Activated CD4-positive, alpha-beta memory T cell treated with anti-CD3 and anti-CD28 coated beads, Interleukin-2, amount 10 ng/mL, durations not matched to agents 7 days and 5 days (primary cell): ENCODE data around the gene SHPK. TPM values are rescaled to one million over a fixed set of nuclear protein-coding genes. Genes with fewer than 3 reads are reported as not detected.

ENCODE experiments used
- CTCF ChIA-PET: fragments of 350-600 bp; sonication (Branson Sonifier 250); formaldehyde crosslinking; loops from one replicate; lab custom pipeline; 2021; ENCODE audit warnings: antibody characterized with exemption, inconsistent platforms; lab: Charles Lee
- POLR2A ChIA-PET: fragments of 350-600 bp; sonication (Branson Sonifier 250); formaldehyde crosslinking; loops from one replicate; lab custom pipeline; 2021; ENCODE audit warnings: antibody characterized with exemption; lab: Charles Lee
- DNase-seq: peaks from one replicate; pipeline ENCODE4 v3.0.0-alpha.2; 2020
- H3K27ac Mint-ChIP-seq: one replicate; pipeline ENCODE4 v1.8.0; 2021; ENCODE audit warnings: mild to moderate bottlenecking, mixed read lengths
- H3K27me3 Mint-ChIP-seq: one replicate; pipeline ENCODE4 v1.8.0; 2021; ENCODE audit warnings: mixed read lengths
- H3K36me3 Mint-ChIP-seq: one replicate; pipeline ENCODE4 v1.8.0; 2021; ENCODE audit warnings: low read depth, mixed read lengths
- H3K4me1 Mint-ChIP-seq: one replicate; pipeline ENCODE4 v1.8.0; 2021; ENCODE audit warnings: mixed read lengths
- H3K4me3 Mint-ChIP-seq: one replicate; pipeline ENCODE4 v1.8.0; 2021; ENCODE audit warnings: mild to moderate bottlenecking, mixed read lengths
- H3K9me3 Mint-ChIP-seq: one replicate; pipeline ENCODE4 v1.8.0; 2021; ENCODE audit warnings: mixed read lengths
- total RNA-seq, 2 experiments: library from RNA; stranded (reverse); gene quantifications; one replicate each; pipeline ENCODE4 v1.2.3, GENCODE V29; 2021

SHPK gene
- total RNA-seq, 2 experiments from 2014 or later, result 10.4 TPM

DNA sequence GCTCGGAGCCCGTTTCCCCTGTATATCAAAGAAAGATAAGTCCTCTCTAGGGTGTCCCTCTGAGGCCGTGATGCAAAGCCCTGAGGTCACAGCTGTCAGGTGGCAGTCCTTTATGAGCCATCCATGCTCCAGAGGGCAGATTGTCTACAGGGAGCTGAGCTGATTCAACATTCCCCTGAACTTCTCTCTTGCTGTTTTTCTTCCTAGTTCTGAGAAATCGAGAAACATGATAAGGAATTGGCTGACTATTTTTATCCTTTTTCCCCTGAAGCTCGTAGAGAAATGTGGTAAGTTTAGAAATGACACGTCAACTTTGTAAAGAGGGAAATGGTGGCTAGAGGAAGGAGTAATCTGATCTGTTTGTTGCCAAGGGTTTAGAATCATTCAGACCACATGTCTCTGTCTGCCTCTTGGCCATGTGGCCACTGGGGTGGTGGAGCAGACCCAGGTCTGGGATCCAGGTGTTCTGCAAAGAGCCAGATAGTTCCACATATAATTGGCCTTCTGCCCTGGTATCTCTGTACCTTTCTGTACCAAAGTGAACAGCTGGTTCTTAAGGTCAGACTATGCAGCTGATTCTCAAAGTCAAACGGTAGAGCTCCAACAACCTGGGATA lies 4.0 kb upstream of the SHPK start:
- Mint-ChIP-seq H3K36me3 (peaks cover 34% of the 10 kb centered on the region), H3K4me3 (peak overlapping the region; percentile 56), H3K27ac (peak overlapping the region; percentile 95), H3K4me1 (peaks cover 68% of the 10 kb centered on the region), H3K9me3 (no peaks in the 10 kb centered on the region), H3K27me3 (no peaks in the 10 kb centered on the region)
- POLR2A ChIA-PET, result no interaction called here
- peak; percentile 50 for DNase-seq
- CTCF ChIA-PET, result interaction anchor here (1.3 kb wide), 2 partner anchors 9 to 37 kb away, joined by 4 to 7 read pairs; no protein-coding TSS in a partner anchor

DNA sequence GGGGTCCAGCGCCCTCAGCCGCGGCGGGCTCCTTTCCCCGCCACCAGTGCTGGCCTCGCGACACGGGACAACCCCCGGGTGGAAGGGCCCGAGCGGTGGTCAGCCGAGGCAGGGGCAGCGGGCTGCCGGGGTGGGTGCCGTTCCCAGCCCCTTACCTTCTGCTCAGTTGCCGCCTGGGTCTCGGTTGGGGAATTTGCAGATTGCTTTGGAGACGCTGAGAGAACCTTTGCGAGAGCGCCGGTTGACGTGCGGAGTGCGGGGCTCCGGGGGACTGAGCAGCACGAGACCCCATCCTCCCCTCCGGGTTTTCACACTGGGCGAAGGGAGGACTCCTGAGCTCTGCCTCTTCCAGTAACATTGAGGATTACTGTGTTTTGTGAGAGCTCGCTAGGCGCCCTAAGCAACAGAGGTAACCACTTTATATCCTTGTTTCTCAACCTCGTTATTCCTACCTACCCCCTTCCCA lies 891 bp upstream of the SHPK start:
- no peak for DNase-seq
- Mint-ChIP-seq H3K36me3 (peaks cover 28% of the 10 kb centered on the region), H3K27ac (peak overlapping the region; percentile 70), H3K27me3 (no peaks in the 10 kb centered on the region), H3K9me3 (no peaks in the 10 kb centered on the region), H3K4me1 (peaks cover 55% of the 10 kb centered on the region), H3K4me3 (peak overlapping the region; percentile 96)
- ChIA-PET POLR2A (interaction anchor here (1.6 to 2.3 kb wide), 5 partner anchors 10 to 823 kb away, joined by 3 to 16 read pairs (median 5); partner anchors contain the start of genes EMC6 and TAX1BP3), CTCF (interaction anchor here (1.1 to 4.1 kb wide), 10 partner anchors 9 to 588 kb away, joined by 5 to 25 read pairs (median 8); partner anchors contain the start of genes HASPIN and NCBP3)

DNA sequence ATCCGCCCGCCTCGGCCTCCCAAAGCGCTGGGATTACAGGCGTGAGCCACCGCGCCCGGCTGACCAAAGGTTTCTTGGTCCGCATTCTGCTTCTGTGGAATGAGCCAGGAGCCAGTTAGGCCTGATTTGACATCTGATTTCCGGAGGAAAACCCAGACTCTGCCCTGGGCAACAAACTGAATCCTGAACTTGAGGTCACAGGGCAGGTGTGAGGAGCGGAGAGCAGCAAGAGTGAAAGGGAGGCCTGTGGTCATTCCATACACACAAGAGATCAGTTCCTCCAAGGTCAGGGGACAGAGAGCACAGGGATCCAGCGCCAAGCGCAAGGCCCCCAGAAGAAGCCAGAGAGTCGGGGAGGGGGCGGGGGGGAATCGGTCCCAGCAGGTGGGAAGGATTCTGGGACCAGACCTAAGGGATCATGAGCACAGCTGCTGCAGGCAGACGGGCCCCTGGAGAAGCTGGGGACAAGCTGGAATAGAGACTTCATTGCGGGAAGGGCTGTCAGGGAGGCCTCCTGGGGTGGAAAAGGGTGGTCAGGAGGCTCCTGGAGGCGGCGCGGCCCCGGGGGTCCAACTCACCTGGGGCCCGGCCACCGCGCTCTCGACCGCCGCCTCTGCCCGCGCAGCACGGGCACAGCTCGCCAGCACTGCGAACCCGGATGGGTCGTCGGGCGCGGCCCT lies 436 bp downstream of the SHPK start:
- Mint-ChIP-seq H3K27me3 (no peaks in the 10 kb centered on the region), H3K9me3 (no peaks in the 10 kb centered on the region), H3K4me1 (peaks cover 45% of the 10 kb centered on the region), H3K27ac (no peak overlapping the region), H3K4me3 (peak overlapping the region; percentile 96), H3K36me3 (peaks cover 23% of the 10 kb centered on the region)
- no peak for DNase-seq
- POLR2A ChIA-PET, result interaction anchor here (0.7 to 2.3 kb wide), 9 partner anchors 8 to 822 kb away, joined by 3 to 16 read pairs (median 3); partner anchors contain the start of genes ATP2A3, EMC6 and TAX1BP3
- CTCF ChIA-PET, result interaction anchor here (0.9 to 4.1 kb wide), 13 partner anchors 9 to 587 kb away, joined by 3 to 25 read pairs (median 8); partner anchors contain the start of genes HASPIN, NCBP3 and P2RX5

DNA sequence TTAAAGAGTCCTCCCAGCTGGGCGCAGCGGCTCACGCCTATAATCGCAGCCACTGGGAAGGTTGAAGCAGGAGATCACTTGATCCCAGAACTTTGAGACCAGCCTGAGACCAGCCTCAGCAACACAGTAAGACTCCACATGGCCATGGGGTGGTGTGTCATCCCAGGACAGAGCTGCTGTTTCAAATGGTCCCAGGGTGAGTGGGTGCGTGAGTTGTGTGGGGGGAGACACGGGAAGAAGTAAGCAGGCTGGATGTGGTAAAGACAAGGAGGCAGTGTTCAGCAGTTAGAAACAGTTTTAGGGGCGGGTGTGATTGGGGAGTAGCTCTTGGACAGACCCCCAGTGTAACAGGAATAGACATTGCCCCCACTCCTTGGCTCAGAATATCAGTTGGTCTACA lies 3.8 kb downstream of the SHPK start:
- no peak overlapping the region for H3K27ac Mint-ChIP-seq

DNA sequence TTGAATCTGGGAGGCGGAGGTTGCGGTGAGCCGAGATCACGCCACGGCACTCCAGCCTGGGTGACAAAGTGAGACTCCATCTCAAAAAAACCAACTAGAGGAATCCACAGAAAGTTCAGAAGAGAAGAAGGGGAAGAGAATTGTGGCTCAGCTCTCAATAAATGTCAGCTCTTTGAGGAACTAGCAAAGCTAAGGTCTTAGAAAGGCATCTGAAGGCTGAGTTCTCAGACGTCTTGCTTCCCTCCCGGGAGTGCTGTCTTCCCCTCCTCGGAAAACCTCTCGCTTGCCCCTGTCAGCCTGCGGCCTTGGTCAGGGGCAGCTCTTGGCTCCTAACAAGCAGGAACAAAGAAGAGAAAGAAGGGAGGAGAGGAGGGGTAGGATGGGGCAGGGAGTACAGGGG lies 5.3 kb downstream of the SHPK start:
- Mint-ChIP-seq H3K27me3 (no peaks in the 10 kb centered on the region), H3K27ac (no peak overlapping the region), H3K9me3 (no peaks in the 10 kb centered on the region), H3K4me3 (no peak overlapping the region), H3K36me3 (peaks cover 22% of the 10 kb centered on the region), H3K4me1 (peaks cover 14% of the 10 kb centered on the region)
- DNase-seq, result no peak
- POLR2A ChIA-PET, result no interaction called here
- CTCF ChIA-PET, result interaction anchor here (0.9 to 1.0 kb wide), 2 partner anchors 28 to 29 kb away, joined by 3 read pairs; no protein-coding TSS in a partner anchor

More for the DNA sequence above, 3.8 kb downstream of the SHPK start:
- peaks cover 20% of the 10 kb centered on the region for H3K36me3 Mint-ChIP-seq
- H3K27me3 Mint-ChIP-seq, result no peaks in the 10 kb centered on the region
- no peak for DNase-seq
- H3K9me3 Mint-ChIP-seq, result no peaks in the 10 kb centered on the region
- H3K4me3 Mint-ChIP-seq, result no peak overlapping the region
- ChIA-PET POLR2A (no interaction called here), CTCF (interaction anchor here (0.7 kb wide), 1 partner anchor 95 kb away, joined by 3 read pairs; no protein-coding TSS in a partner anchor)
- H3K4me1 Mint-ChIP-seq, result peaks cover 18% of the 10 kb centered on the region

DNA sequence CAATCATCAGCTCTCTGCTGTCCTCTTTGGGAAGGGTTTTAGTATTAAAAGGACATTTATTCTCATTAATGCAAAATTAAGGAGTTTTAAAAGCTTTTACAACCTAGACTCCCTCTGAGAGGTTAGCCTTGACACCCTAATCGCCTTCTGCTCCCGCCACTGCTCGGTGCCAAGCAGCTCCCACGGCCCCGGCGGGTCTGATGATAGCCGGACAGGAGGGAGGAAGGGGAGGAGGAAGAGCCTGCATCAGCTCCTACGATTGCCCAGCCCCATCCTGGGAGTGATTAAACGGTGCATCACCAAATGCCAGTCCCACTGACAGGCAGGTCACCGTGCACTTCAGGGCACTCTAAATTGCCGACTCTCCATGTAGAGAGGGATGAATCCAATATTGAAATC lies 8.3 kb downstream of the SHPK start:
- ChIA-PET POLR2A (interaction anchor here (2.0 kb wide), 1 partner anchor 8 kb away, joined by 5 read pairs; the partner anchor contains the start of genes CTNS and SHPK), CTCF (interaction anchor here (1.2 kb wide), 1 partner anchor 25 kb away, joined by 3 read pairs; no protein-coding TSS in a partner anchor)
- Mint-ChIP-seq H3K4me3 (no peak overlapping the region), H3K27ac (no peak overlapping the region), H3K4me1 (peaks cover 2% of the 10 kb centered on the region), H3K36me3 (peaks cover 30% of the 10 kb centered on the region), H3K9me3 (no peaks in the 10 kb centered on the region), H3K27me3 (no peaks in the 10 kb centered on the region)
- DNase-seq, result no peak

DNA sequence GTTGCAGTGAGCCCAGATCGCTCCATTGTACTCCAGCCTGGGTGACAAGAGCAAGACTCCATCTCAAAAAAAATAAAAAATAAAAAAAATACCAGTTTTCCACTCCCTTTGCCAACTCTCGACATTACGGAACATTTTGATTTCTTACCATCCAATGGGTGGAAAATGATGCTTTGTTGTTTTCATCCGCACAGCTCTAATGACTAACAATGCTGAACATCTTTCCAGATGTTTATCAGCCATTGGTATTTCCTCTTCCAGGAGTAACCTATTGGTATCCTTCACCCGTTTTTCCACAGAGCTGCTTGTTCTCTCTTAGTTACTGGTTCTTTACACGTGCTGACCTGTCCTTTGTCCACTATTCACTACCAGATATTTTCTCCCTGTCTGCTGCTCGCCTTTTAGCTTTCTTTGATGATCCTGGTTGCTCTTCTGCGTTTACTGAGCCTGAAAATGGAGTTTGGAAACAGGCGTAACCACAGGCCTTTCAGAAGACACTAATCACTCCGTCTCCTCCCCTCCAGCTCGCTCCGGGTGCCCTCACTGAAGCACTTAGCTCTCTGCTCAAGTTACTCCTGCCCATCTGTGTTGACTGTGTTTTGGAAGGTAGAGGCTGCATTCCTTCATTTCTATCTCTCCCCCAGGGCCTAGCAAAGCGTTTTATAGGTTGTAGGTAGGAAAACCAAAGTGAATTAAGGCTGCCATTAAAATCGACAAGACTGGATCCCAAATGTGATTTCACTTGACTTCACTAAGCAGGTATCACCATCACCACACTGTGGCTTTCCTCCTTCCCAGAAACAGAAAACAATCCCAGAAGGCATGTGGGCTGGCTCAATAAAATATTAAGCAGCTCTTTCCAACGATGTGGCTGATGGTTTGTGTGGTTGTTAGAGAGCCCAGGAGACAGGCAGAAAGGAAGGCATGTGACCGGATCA lies 8.9 kb downstream of the SHPK start:
- H3K4me3 Mint-ChIP-seq, result no peak overlapping the region
- ChIA-PET POLR2A (interaction anchor here (2.0 kb wide), 1 partner anchor 9 kb away, joined by 5 read pairs; the partner anchor contains the start of genes CTNS and SHPK), CTCF (interaction anchor here (0.7 to 1.2 kb wide), 4 partner anchors 9 to 162 kb away, joined by 3 to 6 read pairs (median 4); partner anchors contain the start of genes CTNS and SHPK)
- H3K9me3 Mint-ChIP-seq, result no peaks in the 10 kb centered on the region
- H3K27ac Mint-ChIP-seq, result no peak overlapping the region
- peaks cover 30% of the 10 kb centered on the region for H3K36me3 Mint-ChIP-seq
- H3K27me3 Mint-ChIP-seq, result no peaks in the 10 kb centered on the region
- DNase-seq, result no peak
- peaks cover 2% of the 10 kb centered on the region for H3K4me1 Mint-ChIP-seq

DNA sequence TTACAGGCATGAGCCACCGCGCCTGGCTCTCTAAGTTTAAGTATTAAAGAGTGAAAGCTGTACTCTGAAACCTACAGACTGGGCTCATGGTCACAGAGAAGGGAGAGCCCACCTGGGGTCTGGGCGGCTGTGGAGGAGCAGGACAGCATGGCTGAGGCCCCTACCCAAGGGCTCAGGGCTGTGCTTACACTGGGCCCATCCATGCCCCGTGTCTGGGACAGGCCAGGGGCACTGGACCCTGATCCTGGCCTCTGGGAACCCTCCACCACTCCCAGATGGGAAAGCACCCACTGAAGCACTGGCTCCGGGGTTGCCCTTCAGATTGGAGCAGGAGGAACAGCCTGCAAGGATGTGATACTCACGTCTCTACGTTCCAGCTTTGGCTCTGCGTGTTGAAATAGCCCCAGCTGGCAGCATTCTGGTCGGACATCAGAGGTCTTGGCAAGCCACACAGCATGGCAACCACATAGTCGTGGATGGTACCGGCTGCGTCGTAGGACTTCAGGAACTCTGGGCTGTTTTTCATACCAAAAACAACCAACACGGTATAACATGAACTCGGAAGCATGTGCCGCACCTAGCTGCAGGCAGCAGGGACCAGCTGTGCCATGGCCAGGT lies 13.0 kb downstream of the SHPK start:
- CTCF ChIA-PET, result interaction anchor here (0.8 to 1.0 kb wide), 2 partner anchors 13 to 20 kb away, joined by 3 to 5 read pairs; partner anchors contain the start of genes CTNS and SHPK
- H3K36me3 Mint-ChIP-seq, result peaks cover 42% of the 10 kb centered on the region

DNA sequence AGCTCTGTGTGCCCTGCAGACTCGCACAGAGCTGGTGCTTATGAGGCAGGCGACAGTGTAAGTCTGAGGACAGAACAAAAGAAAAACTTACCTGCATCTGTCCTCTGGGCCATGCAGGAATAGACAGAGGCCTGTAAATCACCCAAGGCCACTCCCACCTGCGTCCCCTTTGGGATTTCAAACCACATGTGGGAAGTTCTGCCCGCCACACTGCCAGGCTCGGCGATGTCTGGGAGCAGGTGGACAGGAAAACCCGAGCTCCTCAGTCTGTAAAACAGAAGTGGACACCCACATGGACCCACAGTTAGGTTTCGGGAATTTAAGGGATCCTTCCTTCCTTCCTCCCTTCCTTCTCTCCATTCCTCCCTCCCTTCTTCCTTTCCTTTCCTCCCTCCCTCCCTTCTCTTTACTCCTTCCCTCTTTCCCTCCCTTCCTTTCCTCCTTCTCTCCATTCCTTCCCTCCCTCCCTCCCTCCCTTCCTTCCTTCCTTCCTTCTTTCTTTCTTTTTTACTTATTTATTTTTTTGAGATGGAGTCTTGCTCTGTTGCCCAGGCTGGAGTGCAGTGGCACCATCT lies 14.8 kb downstream of the SHPK start:
- Mint-ChIP-seq H3K9me3 (peaks cover 5% of the 10 kb centered on the region), H3K27me3 (no peaks in the 10 kb centered on the region), H3K4me3 (no peak overlapping the region), H3K36me3 (peaks cover 53% of the 10 kb centered on the region), H3K4me1 (no peaks in the 10 kb centered on the region), H3K27ac (no peak overlapping the region)
- POLR2A ChIA-PET, result interaction anchor here (1.7 kb wide), 1 partner anchor 32 kb away, joined by 5 read pairs; no protein-coding TSS in a partner anchor
- DNase-seq, result no peak
- CTCF ChIA-PET, result interaction anchor here (1.2 kb wide), 1 partner anchor 19 kb away, joined by 4 read pairs; no protein-coding TSS in a partner anchor

More for the DNA sequence above, 13.0 kb downstream of the SHPK start:
- Mint-ChIP-seq H3K9me3 (no peaks in the 10 kb centered on the region), H3K4me1 (no peaks in the 10 kb centered on the region), H3K27ac (no peak overlapping the region), H3K4me3 (no peak overlapping the region), H3K27me3 (no peaks in the 10 kb centered on the region)
- POLR2A ChIA-PET, result interaction anchor here (1.7 kb wide), 1 partner anchor 34 kb away, joined by 5 read pairs; no protein-coding TSS in a partner anchor
- no peak for DNase-seq

DNA sequence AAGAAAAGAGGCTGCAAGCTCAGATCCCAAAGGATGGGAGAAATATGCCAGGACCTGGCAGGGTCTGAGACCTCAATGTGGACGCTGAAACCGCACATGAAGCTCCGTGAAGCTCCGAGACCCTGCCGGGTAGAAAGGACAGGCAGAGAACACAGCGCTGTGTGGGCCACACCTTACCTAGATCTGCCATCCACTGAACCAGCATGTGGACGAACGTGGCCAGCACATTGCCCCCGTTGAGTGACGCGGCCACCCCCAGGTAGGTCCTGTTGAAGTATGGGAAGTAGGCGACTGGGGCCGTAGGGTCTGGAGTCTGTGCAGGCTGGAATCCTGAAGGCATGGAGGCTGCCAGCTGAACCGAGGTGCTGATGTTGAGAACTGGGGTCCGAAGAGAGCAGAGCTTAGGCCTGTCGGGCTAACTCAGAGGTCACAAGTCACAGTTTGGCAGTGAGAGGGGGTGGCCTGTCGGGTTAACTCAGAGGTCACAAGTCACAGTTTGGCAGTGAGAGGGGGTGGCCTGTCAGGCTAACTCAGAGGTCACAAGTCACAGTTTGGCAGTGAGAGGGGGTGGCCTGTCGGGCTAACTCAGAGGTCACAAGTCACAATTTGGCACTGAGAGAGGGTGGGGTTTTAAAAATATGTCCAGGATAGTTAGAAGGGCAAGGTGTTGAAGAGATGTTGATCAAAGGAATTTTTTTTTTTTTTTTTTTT lies 20.7 kb downstream of the SHPK start:
- H3K4me1 Mint-ChIP-seq, result no peaks in the 10 kb centered on the region
- H3K36me3 Mint-ChIP-seq, result peaks cover 56% of the 10 kb centered on the region
- POLR2A ChIA-PET, result no interaction called here
- H3K4me3 Mint-ChIP-seq, result no peak overlapping the region
- H3K27me3 Mint-ChIP-seq, result no peaks in the 10 kb centered on the region
- DNase-seq, result no peak
- CTCF ChIA-PET, result no interaction called here
- no peak overlapping the region for H3K27ac Mint-ChIP-seq
- H3K9me3 Mint-ChIP-seq, result peaks cover 5% of the 10 kb centered on the region

DNA sequence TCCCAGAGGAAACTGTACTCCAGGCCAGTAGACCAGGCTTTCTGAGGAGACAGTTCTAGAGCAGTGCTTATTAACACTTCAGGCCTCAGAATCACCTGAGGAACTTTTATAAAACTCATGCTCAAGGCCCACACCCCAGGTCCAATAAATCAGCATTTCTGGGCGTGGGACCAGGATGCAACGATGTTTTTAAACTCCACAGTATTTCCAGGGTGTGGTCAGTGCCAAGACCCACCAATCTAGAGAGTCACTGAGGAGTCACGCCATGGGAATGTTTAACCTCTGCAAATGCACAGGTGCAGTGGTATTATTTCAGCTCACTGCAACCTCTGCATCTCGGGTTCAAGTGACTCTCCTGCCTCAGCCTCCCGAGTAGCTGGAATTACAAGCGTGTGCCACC lies 22.9 kb downstream of the SHPK start:
- POLR2A ChIA-PET, result no interaction called here
- Mint-ChIP-seq H3K36me3 (peaks cover 46% of the 10 kb centered on the region), H3K4me1 (no peaks in the 10 kb centered on the region), H3K27ac (no peak overlapping the region), H3K4me3 (no peak overlapping the region), H3K9me3 (peaks cover 5% of the 10 kb centered on the region), H3K27me3 (no peaks in the 10 kb centered on the region)
- DNase-seq, result no peak
- CTCF ChIA-PET, result interaction anchor here (1.1 to 1.6 kb wide), 2 partner anchors 11 kb away, joined by 4 to 7 read pairs; no protein-coding TSS in a partner anchor
